ENCODE results near the gene DDX10.

- TF ChIP-seq CTCF (IDR thresholded peaks at IDR 0.05) = no peak
- no peak for TF ChIP-seq POLR2AphosphoS5 (IDR thresholded peaks at IDR 0.05)
- no peak for TF ChIP-seq POLR2A (IDR thresholded peaks at IDR 0.05)
- no peak for TF ChIP-seq EP300 (IDR thresholded peaks at IDR 0.05)
These were observed 247.7 kb downstream of the DDX10 start for GRCh38 chr11:108912581-108912980.
